Chondrocyte (in vitro differentiated cells): ENCODE data around the gene SLC6A5. TPM values are rescaled to one million over a fixed set of nuclear protein-coding genes. Genes with fewer than 3 reads are reported as not detected.
"Not testable (repeated sequence)": the region's sequence is repeated elsewhere in the genome, so short reads cannot be mapped to it uniquely, and the experiment has no call there.

Experiments
- DNase-seq: peaks from one replicate; pipeline ENCODE4 v3.0.0; 2021; ENCODE audit warnings: mixed read lengths, low spot score
- H3K27ac Mint-ChIP-seq: one replicate; pipeline ENCODE4 v1.8.0; 2021; ENCODE audit warnings: mild to moderate bottlenecking, moderate library complexity, mixed read lengths; ENCODE audit not compliant: unreplicated experiment
- H3K27me3 Mint-ChIP-seq: 2 replicates; pipeline ENCODE4 v1.8.0; 2021; ENCODE audit warnings: low read depth, mixed read lengths
- H3K36me3 Mint-ChIP-seq: 2 replicates; pipeline ENCODE4 v1.8.0; 2021; ENCODE audit warnings: low read depth, mixed read lengths
- H3K4me1 Mint-ChIP-seq: 2 replicates; pipeline ENCODE4 v1.8.0; 2021; ENCODE audit warnings: low read depth, mild to moderate bottlenecking, mixed read lengths
- H3K4me3 Mint-ChIP-seq: one replicate; pipeline ENCODE4 v1.8.0; 2021; ENCODE audit warnings: mild to moderate bottlenecking, moderate library complexity, mixed read lengths; ENCODE audit not compliant: unreplicated experiment
- H3K9me3 Mint-ChIP-seq: 2 replicates; pipeline ENCODE4 v1.8.0; 2021; ENCODE audit warnings: low read depth, mixed read lengths
- CTCF ChIP-seq: fragments of 200-600 bp; sonication (generic); IDR thresholded peaks from 2 replicates; pipeline ENCODE4 v1.5.0; 2021; ENCODE audit warnings: antibody characterized with exemption, mild to moderate bottlenecking, moderate library complexity
- long read RNA-seq: library from polyadenylated mRNA; stranded (forward); transcript quantifications from one replicate; pipeline ENCODE4 v2.0.0, GENCODE V29; 2021
- total RNA-seq: library from RNA; stranded (reverse); gene quantifications from 3 replicates; pipeline ENCODE4 v1.2.1, GENCODE V29; 2021

Gene SLC6A5
- not detected in 3 replicates for total RNA-seq
- long read RNA-seq, result 0 reads

- no peaks in the 10 kb centered on the region for H3K4me1 Mint-ChIP-seq
- peaks cover 65% of the 10 kb centered on the region for H3K27me3 Mint-ChIP-seq
- peaks cover 2% of the 10 kb centered on the region for H3K36me3 Mint-ChIP-seq
- TF ChIP-seq CTCF, result no peak
- H3K27ac Mint-ChIP-seq, result no peak within 1 kb of the TSS
- peaks cover 4% of the 10 kb centered on the region for H3K9me3 Mint-ChIP-seq
- no peak for DNase-seq
- H3K4me3 Mint-ChIP-seq, result no peak within 1 kb of the TSS
Measured at GRCh38 chr11:20599221-20600019, at the start of gene SLC6A5. TSS of gene SLC6A5 (plus strand) at chr11:20599608. CDS start at chr11:20599673, 65 bp downstream.

- no peaks in the 10 kb centered on the region for H3K4me1 Mint-ChIP-seq
- H3K27me3 Mint-ChIP-seq, result peaks cover 9% of the 10 kb centered on the region
- H3K36me3 Mint-ChIP-seq, result peaks cover under 1% of the 10 kb centered on the region
- H3K9me3 Mint-ChIP-seq, result peaks cover under 1% of the 10 kb centered on the region
- H3K4me3 Mint-ChIP-seq, result no peak overlapping the region
- H3K27ac Mint-ChIP-seq, result no peak overlapping the region
- no peak for TF ChIP-seq CTCF
- no peak for DNase-seq
Measured at GRCh38 chr11:20551096-20551495, 48.3 kb upstream of the SLC6A5 start.

- H3K4me1 Mint-ChIP-seq, result no peaks in the 10 kb centered on the region
- no peak overlapping the region for H3K27ac Mint-ChIP-seq
- H3K4me3 Mint-ChIP-seq, result no peak overlapping the region
- peaks cover 5% of the 10 kb centered on the region for H3K27me3 Mint-ChIP-seq
- H3K9me3 Mint-ChIP-seq, result peaks cover 7% of the 10 kb centered on the region
- peaks cover 4% of the 10 kb centered on the region for H3K36me3 Mint-ChIP-seq
- no peak for DNase-seq
- TF ChIP-seq CTCF, result no peak
Measured at GRCh38 chr11:20555783-20556182, 43.6 kb upstream of the SLC6A5 start.

- H3K4me1 Mint-ChIP-seq, H3K36me3 Mint-ChIP-seq, H3K27ac Mint-ChIP-seq: not testable (repeated sequence)
Measured at GRCh38 chr11:20556396-20556795, 43.0 kb upstream of the SLC6A5 start.

GRCh38 chr11:20558741-20559140 lies 40.7 kb upstream of the SLC6A5 start:
- Mint-ChIP-seq H3K36me3 (peaks cover 4% of the 10 kb centered on the region), H3K9me3 (peaks cover 7% of the 10 kb centered on the region), H3K27ac (no peak overlapping the region), H3K4me1 (no peaks in the 10 kb centered on the region), H3K27me3 (peaks cover 8% of the 10 kb centered on the region), H3K4me3 (no peak overlapping the region)
- no peak for DNase-seq
- no peak for TF ChIP-seq CTCF

More at GRCh38 chr11:20556396-20556795, 43.0 kb upstream of the SLC6A5 start:
- H3K27me3 Mint-ChIP-seq, DNase-seq, H3K9me3 Mint-ChIP-seq, H3K4me3 Mint-ChIP-seq: not testable (repeated sequence)
